Activated T-cell treated with anti-CD3 and anti-CD28 coated beads for 1 hour (primary cell): ENCODE measurements around the gene NKAIN4.
A peak's percentile ranks its signal among the peaks of the same experiment; 100 is the strongest.

ENCODE experiments used
- DNase-seq: peaks from one replicate; pipeline ENCODE4 v3.0.0-alpha.2; 2020; ENCODE audit warnings: low read depth

NKAIN4 gene

GRCh38 chr20:63218701-63219446, 35.4 kb downstream of the NKAIN4 start:
- DNase-seq: no peak

GRCh38 chr20:63217706-63218105, 36.6 kb downstream of the NKAIN4 start:
- DNase-seq: no peak

- no peak for DNase-seq
These were observed 37.3 kb downstream of the NKAIN4 start for GRCh38 chr20:63216849-63217471.

GRCh38 chr20:63216041-63216848, 38.0 kb downstream of the NKAIN4 start, which contains the start of gene YTHDF1:
Gene YTHDF1, minus strand, starts transcription at chr20:63216131. Its CDS starts 239 bp downstream, at chr20:63215892.
- DNase-seq: peak; percentile 92

GRCh38 chr20:63215101-63216040, 38.9 kb downstream of the NKAIN4 start:
- DNase-seq: peak; percentile 19

- DNase-seq: no peak
These were observed 39.7 kb downstream of the NKAIN4 start for GRCh38 chr20:63214514-63214913.

GRCh38 chr20:63212792-63213191, 41.5 kb downstream of the NKAIN4 start:
- DNase-seq: no peak

- no peak for DNase-seq
These were observed 41.9 kb downstream of the NKAIN4 start for GRCh38 chr20:63212393-63212730.

- no peak for DNase-seq
These were observed 44.2 kb downstream of the NKAIN4 start for GRCh38 chr20:63210011-63210605.

- DNase-seq: no peak
These were observed 45.8 kb downstream of the NKAIN4 start for GRCh38 chr20:63208346-63208909.

- no peak for DNase-seq
These were observed 47.4 kb downstream of the NKAIN4 start for GRCh38 chr20:63206878-63207277.

- no peak for DNase-seq
These were observed 48.4 kb downstream of the NKAIN4 start for GRCh38 chr20:63205896-63206295.

- no peak for DNase-seq
These were observed 49.9 kb downstream of the NKAIN4 start for GRCh38 chr20:63204362-63204761.

- DNase-seq: no peak
These were observed 51.3 kb downstream of the NKAIN4 start for GRCh38 chr20:63202811-63203526.

- no peak for DNase-seq
These were observed 52.2 kb downstream of the NKAIN4 start for GRCh38 chr20:63202021-63202420.

- no peak for DNase-seq
These were observed 55.7 kb downstream of the NKAIN4 start for GRCh38 chr20:63198606-63199005.

GRCh38 chr20:63196768-63197470, 57.3 kb downstream of the NKAIN4 start:
- no peak for DNase-seq

- no peak for DNase-seq
These were observed 59.5 kb downstream of the NKAIN4 start for GRCh38 chr20:63194797-63195173.

GRCh38 chr20:63194007-63194796, 60.1 kb downstream of the NKAIN4 start:
- DNase-seq: no peak
